H1 (cell line): ENCODE data around the gene CHST1. TPM values are rescaled to one million over a fixed set of nuclear protein-coding genes. Genes with fewer than 3 reads are reported as not detected.

Source experiments
- CTCF ChIA-PET: fragments of 300-600 bp; sonication (Branson Sonifier 250); formaldehyde crosslinking; loops from one replicate; lab custom pipeline; 2021; ENCODE audit not compliant: partially characterized antibody; lab: Charles Lee
- POLR2A ChIA-PET: fragments of 300-600 bp; sonication (Branson Sonifier 250); formaldehyde crosslinking; loops from one replicate; lab custom pipeline; 2021; ENCODE audit warnings: inconsistent platforms; ENCODE audit not compliant: partially characterized antibody; lab: Charles Lee
- DNase-seq, 2 experiments: peaks; one replicate each; pipeline versions ENCODE4 v3.0.0 to v3.0.0-alpha.2; 2010 to 2022; ENCODE audit warnings: low spot score in 2 of 2, low read depth in 1 of 2, mixed read lengths in 1 of 2
- FAIRE-seq: peaks from 2 replicates; lab custom pipeline; 2011; peaks lifted over from hg19 to GRCh38; lab: Jason Lieb, UNC
- H2AFZ ChIP-seq: 2 replicates; pipeline ENCODE4 v1.8.1; 2012; ENCODE audit warnings: low read length, inconsistent platforms
- H2AK5ac ChIP-seq: 2 replicates; pipeline ENCODE4 v1.6.1; 2013; ENCODE audit warnings: low read depth, low read length
- H2BK120ac ChIP-seq: replicated peaks from 2 replicates; pipeline ENCODE3; 2013; ENCODE audit warnings: low read depth, low read length, inconsistent platforms
- H2BK12ac ChIP-seq: 2 replicates; pipeline ENCODE4 v1.6.1; 2013; ENCODE audit warnings: low read depth, low read length
- H2BK15ac ChIP-seq: 2 replicates; pipeline ENCODE4 v1.6.1; 2013; ENCODE audit warnings: low read length
- H2BK20ac ChIP-seq: 2 replicates; pipeline ENCODE4 v1.6.1; 2013; ENCODE audit warnings: low read length
- H2BK5ac ChIP-seq: 2 replicates; pipeline ENCODE4 v1.6.1; 2013; ENCODE audit warnings: low read depth, low read length
- H3K14ac ChIP-seq: 2 replicates; pipeline ENCODE4 v1.6.1; 2013; ENCODE audit warnings: inconsistent platforms; ENCODE audit not compliant: insufficient read length
- H3K18ac ChIP-seq: 2 replicates; pipeline ENCODE4 v1.6.1; 2013; ENCODE audit warnings: low read length; ENCODE audit errors: extremely low read depth
- H3K23ac ChIP-seq: 2 replicates; pipeline ENCODE4 v1.6.1; 2013; ENCODE audit warnings: inconsistent platforms; ENCODE audit not compliant: insufficient read length
- H3K23me2 ChIP-seq: 2 replicates; pipeline ENCODE4 v1.6.1; 2013; ENCODE audit warnings: low read depth, low read length
- H3K27ac ChIP-seq: 2 replicates; pipeline ENCODE4 v1.6.1; 2011; ENCODE audit warnings: low read depth, low read length, inconsistent platforms
- H3K27me3 ChIP-seq, 4 experiments: replicated peaks in 1 of 4; 1 replicate in 1 of 4; 2 replicates in 3 of 4; pipeline versions ENCODE4 v1.6.1 to v1.8.1; 2011 to 2013; ENCODE audit warnings: low read length in 3 of 4, mild to moderate bottlenecking in 3 of 4, inconsistent platforms in 2 of 4, mixed read lengths in 2 of 4, moderate library complexity in 1 of 4; ENCODE audit not compliant: control insufficient read depth in 3 of 4, insufficient read depth in 3 of 4; ENCODE audit errors: extremely low read depth in 1 of 4
- H3K36me3 ChIP-seq, 4 experiments: 2 replicates each; pipeline versions ENCODE4 v1.6.1 to v1.8.1; 2011 to 2013; ENCODE audit warnings: mild to moderate bottlenecking in 4 of 4, low read length in 3 of 4, moderate library complexity in 2 of 4, control low read depth in 1 of 4, inconsistent platforms in 1 of 4; ENCODE audit not compliant: insufficient read depth in 4 of 4, control insufficient read depth in 2 of 4
- H3K4ac ChIP-seq: replicated peaks from 2 replicates; pipeline ENCODE3; 2013; ENCODE audit warnings: low read length, low read depth, mixed read lengths, inconsistent platforms; ENCODE audit not compliant: insufficient read length
- H3K4me1 ChIP-seq, 4 experiments: replicated peaks in 1 of 4; 1 replicate in 1 of 4; 2 replicates in 3 of 4; pipeline versions ENCODE4 v1.6.1 to v1.8.1; 2011 to 2013; ENCODE audit warnings: low read length in 3 of 4, inconsistent platforms in 2 of 4, mixed read lengths in 1 of 4; ENCODE audit not compliant: insufficient read depth in 4 of 4, control insufficient read depth in 3 of 4
- H3K4me2 ChIP-seq, 2 experiments: 2 replicates each; pipeline versions ENCODE4 v1.6.1 to v1.8.1; 2011 to 2013; ENCODE audit warnings: low read depth in 2 of 2, low read length in 2 of 2, control low read depth in 1 of 2, inconsistent platforms in 1 of 2, mild to moderate bottlenecking in 1 of 2; ENCODE audit not compliant: insufficient read depth in 1 of 2
- H3K4me3 ChIP-seq, 4 experiments: fragments of 200-600, 300-600 bp in 1 of 4; sonication (generic), shearing (Covaris generic), sonication (Bioruptor Twin) in 1 of 4; 2 replicates each; pipeline versions ENCODE4 v1.5.1 to v1.8.1; 2011 to 2016; ENCODE audit warnings: low read length in 4 of 4, low read depth in 3 of 4, control low read depth in 2 of 4, inconsistent platforms in 2 of 4, mild to moderate bottlenecking in 2 of 4, mixed read lengths in 1 of 4, moderate library complexity in 1 of 4; ENCODE audit not compliant: insufficient read depth in 2 of 4; ENCODE audit errors: extremely low read depth in 1 of 4
- H3K56ac ChIP-seq: replicated peaks from 2 replicates; pipeline ENCODE3; 2013; ENCODE audit warnings: low read depth, mild to moderate bottlenecking, mixed read lengths, low read length, inconsistent platforms; ENCODE audit not compliant: insufficient read length
- H3K79me1 ChIP-seq: 2 replicates; pipeline ENCODE4 v1.6.1; 2013; ENCODE audit warnings: low read depth, low read length, control low read depth
- H3K79me2 ChIP-seq, 2 experiments: 2 replicates each; pipeline versions ENCODE4 v1.6.1 to v1.8.1; 2012 to 2013; ENCODE audit warnings: low read length in 2 of 2, mild to moderate bottlenecking in 2 of 2, inconsistent platforms in 1 of 2; ENCODE audit not compliant: insufficient read depth in 2 of 2, control insufficient read depth in 1 of 2
- H3K9ac ChIP-seq, 4 experiments: replicated peaks in 1 of 4; 1 replicate in 1 of 4; 2 replicates in 3 of 4; pipeline versions ENCODE4 v1.6.1 to v1.8.1; 2011 to 2013; ENCODE audit warnings: low read depth in 3 of 4, low read length in 3 of 4, control low read depth in 2 of 4, mild to moderate bottlenecking in 2 of 4, moderate library complexity in 2 of 4, inconsistent platforms in 1 of 4; ENCODE audit errors: extremely low read depth in 1 of 4
- H3K9me3 ChIP-seq, 2 experiments: 2 replicates each; pipeline versions ENCODE4 v1.6.1 to v1.8.1; 2012 to 2013; ENCODE audit warnings: mild to moderate bottlenecking in 2 of 2, moderate library complexity in 2 of 2, control low read depth in 1 of 2, inconsistent platforms in 1 of 2, low read depth in 1 of 2, low read length in 1 of 2, mixed read lengths in 1 of 2; ENCODE audit not compliant: insufficient read depth in 2 of 2
- H4K20me1 ChIP-seq, 2 experiments: replicated peaks in 1 of 2; 2 replicates each; pipeline versions ENCODE3 to v1.8.1; 2011 to 2013; ENCODE audit warnings: inconsistent platforms in 2 of 2, low read length in 2 of 2, mild to moderate bottlenecking in 1 of 2; ENCODE audit not compliant: insufficient read depth in 2 of 2, control insufficient read depth in 1 of 2
- H4K5ac ChIP-seq: 2 replicates; pipeline ENCODE4 v1.6.1; 2013; ENCODE audit warnings: low read length, low read depth, mixed read lengths, inconsistent platforms; ENCODE audit not compliant: insufficient read length
- H4K8ac ChIP-seq: 2 replicates; pipeline ENCODE4 v1.8.0; 2013; ENCODE audit warnings: mild to moderate bottlenecking, moderate library complexity, low read length, inconsistent platforms; ENCODE audit not compliant: insufficient read depth; ENCODE audit errors: extremely low read depth
- H4K91ac ChIP-seq: replicated peaks from 2 replicates; pipeline ENCODE3; 2013; ENCODE audit warnings: low read length, mixed read lengths, inconsistent platforms; ENCODE audit not compliant: insufficient read length
- EP300 ChIP-seq, 2 experiments: IDR thresholded peaks; 1 replicate in 1 of 2; 2 replicates in 1 of 2; pipeline ENCODE4 v1.6.1; 2011 to 2012; ENCODE audit warnings: low read depth in 2 of 2, low read length in 2 of 2, mild to moderate bottlenecking in 2 of 2, borderline replicate concordance in 1 of 2, inconsistent platforms in 1 of 2, moderate library complexity in 1 of 2
- HDAC2 ChIP-seq, 2 experiments: fragments of 300-600 bp in 1 of 2; sonication (generic) in 1 of 2; IDR thresholded peaks; 2 replicates each; pipeline ENCODE4 v1.6.1; 2011 to 2012; ENCODE audit warnings: low read depth in 2 of 2, low read length in 2 of 2, mild to moderate bottlenecking in 2 of 2, moderate library complexity in 2 of 2, borderline replicate concordance in 1 of 2, inconsistent platforms in 1 of 2
- KDM1A ChIP-seq: fragments of 200-600, 300-600 bp; sonication (generic); IDR thresholded peaks from 2 replicates; pipeline ENCODE4 v1.7.1; 2016; ENCODE audit warnings: mild to moderate bottlenecking, low read length, borderline replicate concordance
- KDM5A ChIP-seq: fragments of 200-600 bp; IDR thresholded peaks from 2 replicates; pipeline ENCODE4 v1.7.1; 2012; ENCODE audit warnings: mild to moderate bottlenecking, low read length, inconsistent platforms, mixed read lengths
- MAFK ChIP-seq: IDR thresholded peaks from 2 replicates; pipeline ENCODE4 v1.6.1; 2012; ENCODE audit warnings: low read depth, mild to moderate bottlenecking, improper control_type of control experiment, low read length
- POLR2A ChIP-seq, 2 experiments: IDR thresholded peaks; 1 replicate in 1 of 2; 2 replicates in 1 of 2; pipeline ENCODE4 v1.6.1; 2011; ENCODE audit warnings: low read depth in 2 of 2, low read length in 2 of 2, mild to moderate bottlenecking in 2 of 2; ENCODE audit errors: control extremely low read depth in 1 of 2
- RAD21 ChIP-seq, 2 experiments: IDR thresholded peaks in 1 of 2; conservative IDR thresholded peaks in 1 of 2; 2 replicates each; pipeline ENCODE4 v1.6.1; 2011; ENCODE audit warnings: low read depth in 2 of 2, low read length in 2 of 2, improper control_type of control experiment in 1 of 2, inconsistent platforms in 1 of 2, mild to moderate bottlenecking in 1 of 2, moderate library complexity in 1 of 2
- SIX5 ChIP-seq: IDR thresholded peaks from 2 replicates; pipeline ENCODE4 v1.6.1; 2011; ENCODE audit warnings: mild to moderate bottlenecking, low read depth, low read length
- WGBS, 2 experiments: shearing (Covaris generic) in 1 of 2; methylation state at CpG; one replicate each; pipeline versions ENCODE4 v1.1.6 to v1.1.7; 2013 to 2015; ENCODE audit warnings: low lambda C conversion rate in 2 of 2, mixed read lengths in 2 of 2, inconsistent platforms in 1 of 2, low coverage in 1 of 2, missing lambda C conversion rate in 1 of 2; ENCODE audit not compliant: insufficient replicate concordance in 2 of 2, insufficient coverage in 1 of 2, insufficient read length in 1 of 2; ENCODE audit errors: extremely low coverage in 1 of 2, missing lambda C conversion rate in 1 of 2; 5-methylcytosine and 5-hydroxymethylcytosine counted together
- polyA plus RNA-seq, 7 experiments: library from polyadenylated mRNA; depleted of rRNA in 3 of 7; stranded (reverse) in 5 of 7; unstranded in 2 of 7; fragments of >200 nt in 5 of 7; fragments of 200-250 nt in 2 of 7; gene quantifications; 1 replicate in 5 of 7; 2 replicates in 1 of 7; 4 replicates in 1 of 7; pipeline versions ENCODE4 v1.2.1 to v1.2.3, GENCODE V29; 2011 to 2013; ENCODE audit warnings: missing spikeins in 2 of 7, mixed read lengths in 2 of 7
- total RNA-seq: library from RNA; stranded (reverse); fragmentation: NEBNext Ultra II Directional; extraction: Animal tissue kit (Norgen Biotek cat#: 25700); gene quantifications from 2 replicates; pipeline ENCODE4 v1.2.1, GENCODE V29; 2021
- TF ChIP-seq, protein P1 (sequence below): IDR thresholded peaks from 2 replicates; pipeline ENCODE4 v1.6.1; 2012; ENCODE audit warnings: inconsistent platforms

The CHST1 gene
- total and polyA plus RNA-seq, 2 of the 8 experiments (the other 6 are each of a cell fraction or from before 2014, with no cell fraction given), result 1.6 to 3.8 TPM

DNA sequence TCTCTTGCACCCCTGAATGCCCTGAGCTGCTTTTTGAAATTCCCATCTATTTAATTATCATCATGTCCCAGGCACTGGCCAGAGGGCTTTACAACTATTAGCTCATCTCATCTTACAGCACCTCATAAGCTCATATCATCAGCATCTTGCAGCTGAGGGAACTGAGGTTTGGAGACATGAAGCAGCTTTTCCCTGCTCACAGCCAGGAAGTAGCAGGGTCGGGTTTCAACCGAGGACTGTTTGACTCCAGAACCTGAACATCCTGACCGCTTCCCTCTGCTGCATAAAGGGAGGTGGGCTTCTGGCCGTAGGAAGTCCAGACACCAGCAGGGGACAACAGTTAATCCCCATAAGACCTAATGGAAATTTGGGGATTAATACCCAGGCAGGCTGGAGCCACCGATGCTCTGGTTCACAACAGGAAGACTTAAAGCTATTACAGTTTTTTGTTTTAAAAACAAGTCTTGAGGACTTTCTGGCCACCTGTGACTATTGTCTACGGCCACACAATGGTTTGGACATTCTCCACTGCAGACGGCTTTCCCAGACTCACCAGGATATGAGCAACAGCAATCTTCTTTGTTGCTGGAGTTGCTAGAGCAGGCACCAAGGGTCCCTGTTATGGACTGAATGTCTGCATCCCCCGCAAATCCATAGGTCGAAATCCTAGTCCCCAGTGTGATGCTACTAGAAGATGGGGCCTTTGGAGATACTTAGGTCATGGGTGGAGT is 47.4 kb downstream of the CHST1 start:
- Histone ChIP-seq H3K4me2 (no peak overlapping the region), H3K79me1 (no peaks in the 10 kb centered on the region), H3K4me1 (no peaks in the 10 kb centered on the region; a peak in 1 of 7 replicates), H2AFZ (no peak overlapping the region), H2AK5ac (no peak overlapping the region), H2BK5ac (no peak overlapping the region), H4K91ac (no peak overlapping the region), H3K23ac (no peak overlapping the region), H3K18ac (no peak overlapping the region), H3K4me3 (no peak overlapping the region), H3K27me3 (no peaks in the 10 kb centered on the region), H3K27ac (no peak overlapping the region), H3K36me3 (no peaks in the 10 kb centered on the region), H3K56ac (no peak overlapping the region), H3K79me2 (no peaks in the 10 kb centered on the region), H3K9ac (no peak overlapping the region), H3K9me3 (no peaks in the 10 kb centered on the region), H4K8ac (no peak overlapping the region), H4K20me1 (no peaks in the 10 kb centered on the region), H3K23me2 (no peaks in the 10 kb centered on the region), H2BK20ac (no peak overlapping the region), H2BK120ac (no peak overlapping the region), H3K14ac (no peak overlapping the region), H4K5ac (no peak overlapping the region), H2BK12ac (no peak overlapping the region), H3K4ac (no peak overlapping the region), H2BK15ac (no peak overlapping the region)
- WGBS, 2 experiments, result 75% methylated on average over 9 of the region's 9 CpGs; no CpG with 5 or more reads in 1 of the 2 experiments
- no peak for DNase-seq
- POLR2A ChIA-PET, result interaction anchor here (0.9 kb wide), 1 partner anchor 173 kb away, joined by 3 read pairs; no protein-coding TSS in a partner anchor
- CTCF ChIA-PET, result interaction anchor here (0.9 to 1.5 kb wide), 5 partner anchors 37 to 313 kb away, joined by 3 to 7 read pairs (median 3); no protein-coding TSS in a partner anchor
- TF ChIP-seq RAD21 (IDR thresholded peaks at IDR 0.05 in 1 of 2, conservative IDR thresholded peaks at IDR 0.05 in 1 of 2; ENCODE audit: low read depth in 2 of 2, low read length in 2 of 2) (no peak), HDAC2 (IDR thresholded peaks at IDR 0.05; ENCODE audit: borderline replicate concordance in 1 of 2, low read depth in 2 of 2, low read length in 2 of 2) (no peak), MAFK (no peak), KDM5A (no peak), EP300 (IDR thresholded peaks at IDR 0.05; ENCODE audit: borderline replicate concordance in 1 of 2, low read depth in 2 of 2, low read length in 2 of 2) (no peak), POLR2A (IDR thresholded peaks at IDR 0.05; ENCODE audit: control extremely low read depth in 1 of 2, low read depth in 2 of 2, low read length in 2 of 2) (no peak), KDM1A (no peak), SIX5 (no peak)
- TF ChIP-seq, protein P1, sequence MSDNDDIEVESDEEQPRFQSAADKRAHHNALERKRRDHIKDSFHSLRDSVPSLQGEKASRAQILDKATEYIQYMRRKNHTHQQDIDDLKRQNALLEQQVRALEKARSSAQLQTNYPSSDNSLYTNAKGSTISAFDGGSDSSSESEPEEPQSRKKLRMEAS, result no peak
- no peak for FAIRE-seq
